IPS-18c (cell line): Measurements from ENCODE around the gene SLC6A11.

Experiments
- H3K4me3 ChIP-seq: 2 replicates; pipeline ENCODE4 v1.7.0; 2013; ENCODE audit warnings: low read depth, mild to moderate bottlenecking, low read length, moderate library complexity; ENCODE audit not compliant: insufficient read depth
- H3K9me3 ChIP-seq: one replicate; pipeline ENCODE4 v1.6.1; 2013; ENCODE audit warnings: mild to moderate bottlenecking, low read length, moderate library complexity; ENCODE audit not compliant: control insufficient read depth, insufficient read depth

The SLC6A11 gene

GRCh38 chr3:10973046-10973595 lies 157.1 kb downstream of the SLC6A11 start:
- no peaks in the 10 kb centered on the region for H3K9me3 ChIP-seq
- no peak overlapping the region for H3K4me3 ChIP-seq

DNA sequence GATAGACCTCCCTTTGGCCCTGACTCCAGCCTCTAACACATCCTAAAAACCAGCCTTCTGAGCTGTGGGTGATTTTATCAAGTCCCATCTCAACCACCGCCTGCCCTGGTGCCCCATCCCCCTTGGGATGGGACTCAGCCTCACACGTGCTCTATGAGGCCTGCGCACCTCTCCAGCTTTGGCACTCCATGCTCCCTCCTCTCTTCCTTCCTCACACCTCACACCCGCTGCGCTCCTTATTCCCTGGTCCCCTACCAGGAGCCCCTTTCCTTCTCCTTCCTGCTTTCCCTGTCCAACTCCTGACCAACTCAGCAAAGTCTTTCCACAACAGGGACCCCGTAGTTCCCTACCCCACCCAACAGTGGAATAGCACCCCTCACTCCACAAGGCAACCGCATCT lies 158.1 kb downstream of the SLC6A11 start:
- Histone ChIP-seq H3K9me3 (no peaks in the 10 kb centered on the region), H3K4me3 (no peak overlapping the region)

DNA sequence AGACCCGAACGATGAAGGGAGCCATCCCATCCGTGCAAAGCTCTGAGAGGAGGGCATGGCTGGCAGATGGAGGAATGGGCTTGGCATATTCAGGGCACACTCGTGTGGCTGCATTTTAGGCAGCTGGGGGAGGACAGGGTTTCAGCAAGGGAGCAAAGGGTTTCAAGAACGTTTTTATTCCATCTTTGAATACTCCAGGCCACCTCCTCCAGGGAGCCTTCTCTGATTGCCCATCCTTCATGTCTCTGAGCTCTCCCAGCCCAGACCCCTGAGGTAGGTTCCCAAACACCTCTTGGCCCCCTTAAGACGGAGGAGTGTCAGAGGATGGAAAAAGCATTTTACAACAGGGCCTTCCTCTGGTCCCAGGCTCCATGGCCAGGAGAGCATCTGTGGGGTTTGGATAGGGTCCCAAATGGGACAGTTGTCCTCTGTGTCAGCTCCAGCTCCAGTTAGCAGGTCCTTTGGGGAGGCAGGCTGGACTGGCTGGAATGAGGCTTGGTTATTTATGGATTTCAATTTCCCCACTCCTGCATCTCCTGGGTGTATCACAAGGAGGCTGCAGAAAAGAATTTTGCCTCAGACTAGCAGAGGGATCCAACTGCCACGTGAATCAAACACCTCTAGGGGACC lies 158.8 kb downstream of the SLC6A11 start:
- H3K4me3 ChIP-seq = no peak overlapping the region
- H3K9me3 ChIP-seq = no peaks in the 10 kb centered on the region

DNA sequence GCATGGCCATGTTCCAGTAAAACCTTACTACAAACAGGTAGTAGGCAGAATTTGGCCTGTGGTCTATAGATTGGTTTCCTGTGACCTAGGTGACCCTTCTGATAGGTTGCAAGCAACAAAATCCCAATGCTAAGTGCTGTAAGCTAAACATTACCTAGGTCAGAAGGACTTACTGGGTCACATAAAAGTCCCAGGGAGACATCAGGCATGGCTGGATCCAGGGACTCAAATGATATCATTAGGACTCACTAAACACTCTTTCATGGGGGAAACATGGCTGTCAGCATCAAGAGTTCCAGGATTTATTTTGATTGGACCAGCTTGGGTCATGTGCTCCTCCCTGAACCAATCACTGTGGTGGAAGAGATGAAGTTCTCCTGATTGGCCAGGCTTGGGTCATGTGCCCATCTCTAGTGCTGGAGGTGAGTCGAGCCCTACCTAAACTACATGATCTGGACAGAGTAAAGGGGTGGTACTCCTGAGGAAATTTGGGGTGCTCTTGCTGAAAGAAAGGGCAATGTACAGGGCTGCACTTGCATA lies 159.7 kb downstream of the SLC6A11 start:
- no peaks in the 10 kb centered on the region for H3K9me3 ChIP-seq
- H3K4me3 ChIP-seq = no peak overlapping the region

- no peaks in the 10 kb centered on the region for H3K9me3 ChIP-seq
- H3K4me3 ChIP-seq = no peak overlapping the region
Observed at GRCh38 chr3:10976770-10977169, 160.7 kb downstream of the SLC6A11 start.

DNA sequence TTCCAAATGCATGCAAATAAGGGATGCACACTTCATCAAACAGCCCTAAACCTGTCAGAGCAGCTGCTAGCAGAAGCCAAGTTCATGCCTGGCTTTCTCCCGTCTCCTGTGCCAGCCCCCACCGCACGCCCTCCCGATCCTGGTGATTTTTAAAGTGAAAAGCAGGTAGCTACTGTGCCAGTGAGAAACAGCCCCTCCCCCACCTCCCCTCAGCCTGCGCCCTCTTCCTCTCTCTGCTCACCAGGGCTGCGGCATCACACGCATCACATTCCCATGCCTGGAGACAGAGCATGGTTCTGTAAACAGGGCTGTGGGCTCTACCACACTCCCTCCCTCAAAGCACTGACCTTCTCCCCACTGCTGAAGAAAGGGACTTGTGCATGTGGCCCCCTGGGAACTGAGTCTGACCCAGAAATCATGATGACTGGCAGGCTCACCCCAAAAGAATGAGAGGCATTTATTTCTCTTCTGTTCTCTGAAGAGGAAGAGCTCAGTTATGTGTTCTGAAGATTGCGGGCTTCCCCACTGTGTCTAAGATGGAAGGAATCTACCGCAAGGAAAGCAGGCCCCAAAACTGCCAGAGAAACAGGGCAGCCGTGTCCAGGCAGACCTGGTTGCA lies 162.0 kb downstream of the SLC6A11 start:
- H3K9me3 ChIP-seq = no peaks in the 10 kb centered on the region
- H3K4me3 ChIP-seq = no peak overlapping the region

DNA sequence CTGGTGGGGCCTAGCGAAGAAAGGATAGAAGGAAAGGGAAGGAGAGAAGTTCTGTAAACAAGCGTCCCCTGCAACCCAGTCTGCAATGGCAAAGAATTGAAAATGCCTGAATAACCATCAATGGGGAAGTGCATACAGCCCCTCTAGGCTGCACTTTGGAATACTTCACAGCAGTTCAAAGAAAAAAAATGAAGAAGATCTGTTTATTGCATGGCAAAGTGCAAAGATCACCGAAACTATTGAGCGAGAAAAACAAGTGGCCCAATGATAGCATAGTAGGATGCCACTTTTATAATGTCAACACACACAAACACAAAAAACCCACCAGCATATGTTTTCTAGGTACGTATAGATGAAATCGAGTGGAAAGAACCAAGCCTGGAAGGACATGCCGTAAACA lies 162.9 kb downstream of the SLC6A11 start:
- Histone ChIP-seq H3K4me3 (no peak overlapping the region), H3K9me3 (no peaks in the 10 kb centered on the region)

DNA sequence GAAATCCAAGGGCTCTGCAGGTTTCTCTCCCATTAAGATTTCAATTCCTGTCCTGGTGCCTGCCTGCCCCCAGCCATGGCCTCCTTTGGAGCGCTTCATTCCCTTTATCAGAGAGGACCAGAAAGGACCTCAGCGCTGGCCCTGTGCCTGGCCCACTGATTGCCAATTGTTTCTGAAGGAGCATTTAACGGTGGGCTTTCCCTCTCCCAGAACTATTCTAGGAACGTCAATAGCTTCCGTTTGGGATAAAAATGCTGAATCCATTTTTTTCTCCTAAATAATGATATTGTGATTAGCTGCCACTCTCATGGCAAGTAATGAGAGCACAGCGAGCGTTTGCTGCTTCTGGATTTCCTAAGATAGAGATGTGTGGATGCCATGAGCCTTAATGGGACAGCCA lies 164.3 kb downstream of the SLC6A11 start:
- no peaks in the 10 kb centered on the region for H3K9me3 ChIP-seq
- H3K4me3 ChIP-seq = no peak overlapping the region

- Histone ChIP-seq H3K9me3 (no peaks in the 10 kb centered on the region), H3K4me3 (no peak overlapping the region)
Observed at GRCh38 chr3:10981031-10981430, 165.0 kb downstream of the SLC6A11 start.

DNA sequence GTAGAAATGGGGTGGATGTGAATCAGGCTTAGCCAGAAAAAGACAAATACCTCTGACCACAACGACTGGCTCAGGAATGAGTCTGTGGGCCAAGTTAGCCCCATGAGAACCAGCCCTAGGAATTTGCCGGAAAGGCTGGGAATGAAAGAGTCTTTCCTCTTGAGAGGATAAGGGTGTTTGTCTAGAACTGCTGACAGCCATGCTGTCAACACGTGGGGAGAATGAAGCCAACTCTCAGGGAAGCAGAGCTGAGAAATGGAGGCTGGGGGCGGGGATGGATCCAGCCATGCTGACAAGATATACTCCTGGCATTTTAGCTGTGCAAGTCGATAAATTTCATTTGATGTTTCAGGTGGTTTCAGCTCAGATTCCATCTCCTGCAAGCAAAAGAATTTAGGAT lies 165.9 kb downstream of the SLC6A11 start:
- H3K4me3 ChIP-seq = no peak overlapping the region
- no peaks in the 10 kb centered on the region for H3K9me3 ChIP-seq

- no peak overlapping the region for H3K4me3 ChIP-seq
- H3K9me3 ChIP-seq = no peaks in the 10 kb centered on the region
Observed at GRCh38 chr3:10982782-10983181, 166.8 kb downstream of the SLC6A11 start.

- no peak overlapping the region for H3K4me3 ChIP-seq
- no peaks in the 10 kb centered on the region for H3K9me3 ChIP-seq
Observed at GRCh38 chr3:10983219-10983916, 167.3 kb downstream of the SLC6A11 start.

DNA sequence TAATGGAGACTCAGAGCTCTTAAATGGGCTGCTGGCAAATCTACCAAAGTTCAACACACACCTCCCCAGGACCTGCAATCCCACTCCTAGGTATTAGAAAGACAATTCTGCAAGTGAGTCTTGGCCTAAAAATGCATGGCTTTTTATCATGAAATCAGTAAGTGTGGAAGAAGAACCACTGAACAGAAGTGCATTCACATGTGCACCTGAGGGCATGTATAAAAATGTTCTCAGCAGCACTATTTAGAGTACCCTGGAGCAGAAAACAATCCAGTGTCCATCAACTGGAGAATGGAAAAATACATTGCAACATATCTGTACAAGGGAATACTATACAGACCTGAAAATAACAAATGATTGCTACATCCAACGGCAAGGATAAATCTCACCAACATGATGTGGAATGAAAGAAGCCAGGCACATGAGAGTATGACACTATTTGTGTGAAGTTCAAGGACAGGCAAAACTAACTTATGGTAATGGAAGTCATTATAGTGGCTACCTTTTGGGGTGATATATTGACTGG lies 168.4 kb downstream of the SLC6A11 start:
- Histone ChIP-seq H3K4me3 (no peak overlapping the region), H3K9me3 (no peaks in the 10 kb centered on the region)

DNA sequence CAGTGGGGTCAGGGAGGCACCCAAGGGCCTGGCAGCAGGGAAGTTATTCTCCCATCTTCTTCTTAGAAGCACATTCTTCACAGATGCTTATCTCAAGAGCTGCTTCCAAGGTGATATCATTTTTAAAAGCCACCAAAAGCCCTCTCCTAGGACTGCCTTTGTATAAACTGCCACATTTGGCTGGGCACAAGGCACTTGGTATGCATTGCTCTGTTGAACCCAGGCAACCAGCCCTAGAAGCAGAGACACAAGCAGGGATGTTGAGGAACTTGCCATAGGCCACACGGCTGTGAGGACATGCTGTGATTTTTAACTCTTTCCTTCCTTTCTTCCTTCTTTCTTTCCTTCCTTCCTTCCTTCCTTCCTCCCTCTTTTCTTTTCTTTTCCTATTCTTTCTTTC lies 169.2 kb downstream of the SLC6A11 start:
- Histone ChIP-seq H3K4me3 (no peak overlapping the region), H3K9me3 (no peaks in the 10 kb centered on the region)

- no peaks in the 10 kb centered on the region for H3K9me3 ChIP-seq
Observed at GRCh38 chr3:10986592-10986991, 170.6 kb downstream of the SLC6A11 start.

DNA sequence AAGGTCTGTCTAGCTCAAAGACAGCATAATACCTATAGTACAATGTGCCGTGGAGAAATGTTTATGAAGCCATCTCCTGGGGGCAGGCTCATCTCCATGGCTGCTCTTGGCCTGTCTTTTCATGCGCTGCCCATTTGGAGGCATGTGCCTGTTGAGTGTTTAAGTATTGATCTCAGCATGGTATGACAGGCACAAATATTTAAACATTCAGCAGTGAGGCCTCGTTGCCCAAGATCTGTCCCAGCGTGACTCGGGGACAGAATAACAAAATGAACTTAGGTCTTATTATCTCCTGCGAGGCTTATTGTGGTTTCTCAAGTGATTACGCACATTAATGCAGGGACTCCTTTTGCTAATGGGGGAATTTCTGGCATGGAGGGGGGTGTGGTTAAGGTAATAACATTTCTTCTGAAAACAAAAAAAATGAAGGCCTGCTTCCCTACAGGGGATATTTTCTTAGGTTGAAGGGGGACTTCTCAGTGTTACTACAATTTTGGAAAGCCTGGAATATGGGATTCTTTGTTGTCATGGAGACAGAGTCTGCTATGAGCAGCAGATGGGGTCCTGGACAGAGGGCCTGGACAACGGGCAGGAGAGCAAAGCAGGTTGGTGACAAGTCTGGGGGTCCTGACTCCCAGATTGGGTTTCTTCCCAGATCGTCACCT lies 172.1 kb downstream of the SLC6A11 start:
- Histone ChIP-seq H3K9me3 (peaks cover under 1% of the 10 kb centered on the region), H3K4me3 (no peak overlapping the region)

More at GRCh38 chr3:10986592-10986991, 170.6 kb downstream of the SLC6A11 start:
- no peak overlapping the region for H3K4me3 ChIP-seq

GRCh38 chr3:10988991-10989484 lies 173.0 kb downstream of the SLC6A11 start:
- no peak overlapping the region for H3K4me3 ChIP-seq
- H3K9me3 ChIP-seq = peaks cover 2% of the 10 kb centered on the region
